IMR-90 (cell line): Measurements from ENCODE around the gene PEX19. TPM values are rescaled to one million over a fixed set of nuclear protein-coding genes. Genes with fewer than 3 reads are reported as not detected.

Source experiments
- ATAC-seq: fragments of 200-7000 bp; cut with Tn5 transposase; 2 replicates; pipeline ENCODE4 v1.9.1; 2020; ENCODE audit warnings: low read depth, mild to moderate bottlenecking, moderate library complexity
- BruUV-seq: library from RNA; stranded (reverse); fragments of 400-500 nt; replicated peaks from 2 replicates; lab custom pipeline; 2021; lab: Mats Ljungman, UMichigan
- CTCF ChIA-PET: fragments of 300-600 bp; formaldehyde crosslinking; extraction: SDS; loops from one replicate; lab custom pipeline; 2021; ENCODE audit warnings: antibody characterized with exemption; lab: Yijun Ruan, JAX
- POLR2A ChIA-PET: fragments of 300-600 bp; sonication (Branson Sonifier 250); formaldehyde crosslinking; loops from one replicate; lab custom pipeline; 2022; ENCODE audit warnings: antibody characterized with exemption; ENCODE audit not compliant: unreplicated experiment; lab: Charles Lee
- DNase-seq: peaks from one replicate; pipeline ENCODE4 v3.0.0; 2013
- H2AFZ ChIP-seq: replicated peaks from 2 replicates; pipeline ENCODE3; 2013; ENCODE audit warnings: low read length, mild to moderate bottlenecking; ENCODE audit not compliant: poor library complexity
- H2AK5ac ChIP-seq: 2 replicates; pipeline ENCODE4 v1.6.1; 2013; ENCODE audit warnings: low read depth, low read length, inconsistent platforms
- H2AK9ac ChIP-seq: replicated peaks from 2 replicates; pipeline ENCODE3; 2013; ENCODE audit warnings: mild to moderate bottlenecking, low read depth, low read length, moderate library complexity; ENCODE audit not compliant: poor library complexity
- H2BK120ac ChIP-seq: 2 replicates; pipeline ENCODE4 v1.6.1; 2013; ENCODE audit warnings: low read depth, low read length, inconsistent platforms
- H2BK15ac ChIP-seq: 3 replicates; pipeline ENCODE4 v1.6.1; 2013; ENCODE audit warnings: low read depth, low read length, inconsistent platforms
- H2BK20ac ChIP-seq: 2 replicates; pipeline ENCODE4 v1.6.1; 2013; ENCODE audit warnings: low read depth, mild to moderate bottlenecking, inconsistent platforms, low read length, moderate library complexity
- H2BK5ac ChIP-seq: 2 replicates; pipeline ENCODE4 v1.6.1; 2013; ENCODE audit warnings: mild to moderate bottlenecking, low read depth, low read length, inconsistent platforms; ENCODE audit not compliant: poor library complexity, severe bottlenecking
- H3K14ac ChIP-seq: replicated peaks from 2 replicates; pipeline ENCODE4 v1.6.1; 2013; ENCODE audit warnings: low read depth, low read length, inconsistent platforms
- H3K18ac ChIP-seq: 2 replicates; pipeline ENCODE4 v1.6.1; 2013; ENCODE audit warnings: low read depth, low read length, control low read depth
- H3K23ac ChIP-seq: 2 replicates; pipeline ENCODE4 v1.6.1; 2013; ENCODE audit warnings: low read depth, low read length, inconsistent platforms
- H3K27ac ChIP-seq: 2 replicates; pipeline ENCODE4 v1.5.1; 2013; ENCODE audit warnings: mild to moderate bottlenecking, control low read depth, low read length; ENCODE audit not compliant: insufficient read depth
- H3K27me3 ChIP-seq: 2 replicates; pipeline ENCODE4 v1.6.1; 2013; ENCODE audit warnings: low read length; ENCODE audit not compliant: control insufficient read depth, insufficient read depth
- H3K36me3 ChIP-seq: 2 replicates; pipeline ENCODE4 v1.6.1; 2013; ENCODE audit warnings: low read length, mixed read lengths; ENCODE audit not compliant: control insufficient read depth, insufficient read depth
- H3K4ac ChIP-seq: 2 replicates; pipeline ENCODE4 v1.6.1; 2013; ENCODE audit warnings: low read depth, low read length, inconsistent platforms
- H3K4me1 ChIP-seq: 2 replicates; pipeline ENCODE4 v1.6.1; 2013; ENCODE audit warnings: low read length, mixed read lengths; ENCODE audit not compliant: control insufficient read depth, insufficient read depth
- H3K4me2 ChIP-seq: 2 replicates; pipeline ENCODE4 v1.6.1; 2013; ENCODE audit warnings: low read depth, mild to moderate bottlenecking, control low read depth, low read length, moderate library complexity
- H3K4me3 ChIP-seq: 2 replicates; pipeline ENCODE4 v1.5.1; 2013; ENCODE audit warnings: low read depth, mild to moderate bottlenecking, control low read depth, low read length, moderate library complexity; ENCODE audit not compliant: insufficient read depth
- H3K56ac ChIP-seq: 2 replicates; pipeline ENCODE4 v1.6.1; 2013; ENCODE audit warnings: low read length, inconsistent platforms; ENCODE audit not compliant: insufficient read depth; ENCODE audit errors: extremely low read depth
- H3K79me1 ChIP-seq, 2 experiments: 2 replicates each; pipeline ENCODE4 v1.6.1; 2013; ENCODE audit warnings: low read length in 2 of 2, inconsistent platforms in 1 of 2, low read depth in 1 of 2
- H3K9ac ChIP-seq: 2 replicates; pipeline ENCODE4 v1.6.1; 2013; ENCODE audit warnings: low read depth, low read length, control low read depth
- H3K9me1 ChIP-seq: 2 replicates; pipeline ENCODE4 v1.6.1; 2013; ENCODE audit warnings: low read length, inconsistent platforms; ENCODE audit not compliant: insufficient read depth
- H3K9me3 ChIP-seq: 2 replicates; pipeline ENCODE4 v1.6.1; 2013; ENCODE audit warnings: low read length; ENCODE audit not compliant: control insufficient read depth, insufficient read depth
- H4K20me1 ChIP-seq: 2 replicates; pipeline ENCODE4 v1.6.1; 2013; ENCODE audit warnings: low read length, inconsistent platforms; ENCODE audit not compliant: insufficient read depth
- H4K5ac ChIP-seq: 2 replicates; pipeline ENCODE4 v1.6.1; 2013; ENCODE audit warnings: mild to moderate bottlenecking, low read depth, low read length, control low read depth
- H4K8ac ChIP-seq, 2 experiments: 2 replicates each; pipeline ENCODE4 v1.6.1; 2013; ENCODE audit warnings: low read depth in 2 of 2, low read length in 2 of 2, control low read depth in 1 of 2, inconsistent platforms in 1 of 2
- H4K91ac ChIP-seq: 2 replicates; pipeline ENCODE4 v1.6.1; 2013; ENCODE audit warnings: low read depth, low read length, inconsistent platforms; ENCODE audit not compliant: insufficient read depth
- BHLHE40 ChIP-seq: fragments of 150-350 bp; IDR thresholded peaks from 2 replicates; pipeline ENCODE4 v1.6.1; 2016; ENCODE audit warnings: mild to moderate bottlenecking, low read depth, low read length
- CEBPB ChIP-seq: IDR thresholded peaks from 2 replicates; pipeline ENCODE4 v1.6.1; 2012; ENCODE audit warnings: low read depth, low read length, improper control_type of control experiment
- CHD1 ChIP-seq: IDR thresholded peaks from 2 replicates; pipeline ENCODE4 v1.6.1; 2012; ENCODE audit warnings: low read depth, low read length, improper control_type of control experiment
- MAFK ChIP-seq: IDR thresholded peaks from 2 replicates; pipeline ENCODE4 v1.6.1; 2012; ENCODE audit warnings: low read depth, low read length, improper control_type of control experiment
- MAZ ChIP-seq: IDR thresholded peaks from 2 replicates; pipeline ENCODE4 v1.6.1; 2012; ENCODE audit warnings: low read depth, mild to moderate bottlenecking, low read length, improper control_type of control experiment, moderate library complexity, borderline replicate concordance
- MXI1 ChIP-seq: IDR thresholded peaks from 2 replicates; pipeline ENCODE4 v1.6.1; 2012; ENCODE audit warnings: low read depth, mild to moderate bottlenecking, low read length, moderate library complexity, borderline replicate concordance
- RAD21 ChIP-seq: IDR thresholded peaks from 2 replicates; pipeline ENCODE4 v1.6.1; 2012; ENCODE audit warnings: low read length, improper control_type of control experiment
- RCOR1 ChIP-seq: IDR thresholded peaks from 2 replicates; pipeline ENCODE4 v1.6.1; 2012; ENCODE audit warnings: mild to moderate bottlenecking, low read length, improper control_type of control experiment; ENCODE audit not compliant: insufficient replicate concordance
- SMC3 ChIP-seq: fragments of 150-350 bp; IDR thresholded peaks from 2 replicates; pipeline ENCODE4 v1.6.1; 2016; ENCODE audit warnings: low read depth, mild to moderate bottlenecking, antibody characterized with exemption, low read length, moderate library complexity
- WGBS, 2 experiments: methylation state at CpG; one replicate each; pipeline versions ENCODE4 v1.1.5 to v1.1.7; 2013; ENCODE audit warnings: missing lambda C conversion rate in 2 of 2; ENCODE audit not compliant: insufficient read length in 1 of 2; ENCODE audit errors: extremely low coverage in 2 of 2; 5-methylcytosine and 5-hydroxymethylcytosine counted together
- dilution Hi-C: fragments of 300-500 bp; cut with HindIII; formaldehyde crosslinking; loops from one replicate; pipeline ENCODE4 v1.14.3; 2018; ENCODE audit warnings: low sequenced_read_pairs; ENCODE audit not compliant: unreplicated experiment
- in situ Hi-C: fragments of 300-500 bp; cut with MboI; formaldehyde crosslinking; loops from 3 replicates; pipeline ENCODE4 v1.14.3; 2019; ENCODE audit warnings: low sequenced_read_pairs, inconsistent platforms, mixed read lengths
- intact Hi-C: fragments of 100-400 bp; cut with micrococcal nuclease; formaldehyde crosslinking; loops from 2 replicates; pipeline ENCODE4 v1.10.0; 2022
- polyA plus RNA-seq, 3 experiments: library from polyadenylated mRNA; depleted of rRNA; stranded (reverse); fragments of >200 nt; gene quantifications; 2 replicates each; pipeline ENCODE4 v1.2.3, GENCODE V29; 2012; ENCODE audit warnings: low replicate concordance in 1 of 3
- total RNA-seq: library from RNA; depleted of rRNA; stranded (reverse); fragments of >200 nt; gene quantifications from 2 replicates; pipeline ENCODE4 v1.2.3, GENCODE V29; 2012

Gene PEX19
- total and polyA plus RNA-seq, 2 of the 4 experiments (the other 2 are of a cell fraction), result 44.5 to 67.7 TPM

GRCh38 chr1:160239582-160240299 lies 45.2 kb downstream of the PEX19 start:
- dilution Hi-C loops, result no loop called here
- Histone ChIP-seq H2AFZ (no peak overlapping the region), H3K4me3 (no peak overlapping the region), H2AK9ac (no peak overlapping the region), H3K9ac (no peak overlapping the region), H3K56ac (no peak overlapping the region), H3K79me1 (peaks cover 13 to 25% of the 10 kb centered on the region in 2 experiments; a peak in 3 of 4 replicates), H3K14ac (no peak overlapping the region), H4K20me1 (no peaks in the 10 kb centered on the region; the same call in 1 of the 2 replicates), H3K4me1 (peaks cover 2% of the 10 kb centered on the region; the same call in 1 of the 2 replicates), H3K23ac (no peak overlapping the region), H3K4ac (no peak overlapping the region), H3K9me3 (no peaks in the 10 kb centered on the region), H3K27ac (no peak overlapping the region), H4K5ac (no peak overlapping the region), H3K27me3 (no peaks in the 10 kb centered on the region), H3K4me2 (no peak overlapping the region), H2AK5ac (no peak overlapping the region), H2BK5ac (no peak overlapping the region), H2BK15ac (no peak overlapping the region), H4K91ac (no peak overlapping the region), H4K8ac (no peak overlapping the region), H3K18ac (no peak overlapping the region), H2BK120ac (no peak overlapping the region), H2BK20ac (no peak overlapping the region), H3K9me1 (no peaks in the 10 kb centered on the region; the same call in 1 of the 2 replicates), H3K36me3 (peaks cover 44% of the 10 kb centered on the region)
- ChIA-PET CTCF (interaction anchor here (1.6 kb wide), 1 partner anchor 12 kb away, joined by 6 read pairs; no protein-coding TSS in a partner anchor), POLR2A (no interaction called here)
- no TSS peak for BruUV-seq
- intact Hi-C loops, result loop anchor here (5.0 kb wide), 2 partner anchors 78 to 98 kb away; no protein-coding TSS in a partner anchor
- DNase-seq (no peak), ATAC-seq (no peak)
- no peak for TF ChIP-seq MXI1
- no peak for TF ChIP-seq RCOR1
- TF ChIP-seq CEBPB, result no peak
- TF ChIP-seq MAFK, result no peak
- TF ChIP-seq SMC3, result no peak
- TF ChIP-seq BHLHE40, result no peak
- TF ChIP-seq RAD21, result no peak
- TF ChIP-seq CHD1, result no peak
- TF ChIP-seq MAZ, result no peak
- in situ Hi-C loops, result no loop called here
- WGBS, 2 experiments, result 93% methylated on average over 6 of the region's 24 CpGs; no CpG with 5 or more reads in 1 of the 2 experiments
